ENCODE data around the gene IL12A.

DNA sequence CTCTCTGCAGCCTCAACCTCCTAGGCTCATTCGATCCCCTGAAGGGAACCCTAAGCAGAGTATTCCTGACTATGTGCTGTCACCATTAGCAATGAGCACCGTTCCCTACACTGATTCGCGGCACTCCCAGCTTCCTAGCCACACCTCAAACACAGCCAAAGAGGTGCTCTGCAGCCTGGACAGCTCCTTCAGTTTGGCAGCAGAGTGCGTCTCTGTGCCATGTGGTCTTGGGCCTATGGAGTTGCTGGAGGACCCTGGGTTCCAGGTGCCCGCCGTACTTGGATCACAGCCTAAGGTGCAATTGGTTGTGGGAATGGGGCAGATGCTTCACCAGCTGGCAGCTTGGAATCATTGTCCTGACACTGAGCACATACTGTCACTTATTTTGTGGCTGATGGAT is 17.3 kb upstream of the IL12A start:
- TF ChIP-seq CTCF (IDR thresholded peaks at IDR 0.05), result no peak
- no peak for TF ChIP-seq POLR2A (IDR thresholded peaks at IDR 0.05)
